Activated T-cell treated with anti-CD3 and anti-CD28 coated beads for 1 hour (primary cell): Measurements from ENCODE around the gene CDK11B.
"Not testable (repeated sequence)": the region's sequence is repeated elsewhere in the genome, so short reads cannot be mapped to it uniquely, and the experiment has no call there.

Source experiments
- DNase-seq: peaks from one replicate; pipeline ENCODE4 v3.0.0-alpha.2; 2020; ENCODE audit warnings: low read depth

The CDK11B gene

DNA sequence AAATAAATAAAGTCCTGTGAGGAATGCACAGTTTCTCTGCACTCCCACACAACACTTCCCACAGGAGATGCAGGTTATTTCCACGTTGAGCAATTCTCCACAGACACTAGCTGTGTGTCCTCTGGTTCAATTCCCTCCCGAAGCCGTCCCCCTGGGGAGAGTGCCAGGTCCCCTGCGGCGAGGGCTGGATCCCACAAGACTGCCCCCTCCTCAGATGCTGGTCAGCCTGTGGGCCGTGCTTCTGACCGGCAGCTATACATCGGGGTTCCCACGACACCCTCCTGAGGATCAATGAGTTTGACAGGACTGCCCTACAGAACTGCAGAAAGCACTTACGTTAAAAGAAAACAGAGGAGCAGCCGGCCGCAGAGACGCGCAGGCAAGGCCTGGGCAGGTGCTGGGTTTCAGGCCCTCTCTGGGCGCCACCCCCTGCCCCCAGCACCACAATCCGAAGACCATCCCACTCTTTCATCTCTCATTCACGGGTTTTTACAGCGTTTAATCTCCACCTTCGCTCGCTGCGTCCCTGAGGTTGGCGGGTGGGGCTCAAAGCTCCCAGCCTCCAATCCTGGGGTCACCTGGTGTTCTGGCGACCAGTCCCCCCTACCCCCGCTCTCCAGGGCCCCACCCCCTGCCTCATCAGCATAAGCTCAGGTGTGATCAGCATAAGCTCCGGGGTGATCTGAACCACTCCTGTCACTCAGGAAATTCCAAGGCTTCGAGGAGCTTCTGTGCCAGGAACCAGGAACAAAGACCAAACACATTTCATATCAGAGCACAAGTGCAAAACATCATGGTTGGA, 24.5 kb upstream of the CDK11B start:
- no peak for DNase-seq

GRCh38 chr1:1680912-1681273, 22.1 kb upstream of the CDK11B start:
- DNase-seq: no peak

DNA sequence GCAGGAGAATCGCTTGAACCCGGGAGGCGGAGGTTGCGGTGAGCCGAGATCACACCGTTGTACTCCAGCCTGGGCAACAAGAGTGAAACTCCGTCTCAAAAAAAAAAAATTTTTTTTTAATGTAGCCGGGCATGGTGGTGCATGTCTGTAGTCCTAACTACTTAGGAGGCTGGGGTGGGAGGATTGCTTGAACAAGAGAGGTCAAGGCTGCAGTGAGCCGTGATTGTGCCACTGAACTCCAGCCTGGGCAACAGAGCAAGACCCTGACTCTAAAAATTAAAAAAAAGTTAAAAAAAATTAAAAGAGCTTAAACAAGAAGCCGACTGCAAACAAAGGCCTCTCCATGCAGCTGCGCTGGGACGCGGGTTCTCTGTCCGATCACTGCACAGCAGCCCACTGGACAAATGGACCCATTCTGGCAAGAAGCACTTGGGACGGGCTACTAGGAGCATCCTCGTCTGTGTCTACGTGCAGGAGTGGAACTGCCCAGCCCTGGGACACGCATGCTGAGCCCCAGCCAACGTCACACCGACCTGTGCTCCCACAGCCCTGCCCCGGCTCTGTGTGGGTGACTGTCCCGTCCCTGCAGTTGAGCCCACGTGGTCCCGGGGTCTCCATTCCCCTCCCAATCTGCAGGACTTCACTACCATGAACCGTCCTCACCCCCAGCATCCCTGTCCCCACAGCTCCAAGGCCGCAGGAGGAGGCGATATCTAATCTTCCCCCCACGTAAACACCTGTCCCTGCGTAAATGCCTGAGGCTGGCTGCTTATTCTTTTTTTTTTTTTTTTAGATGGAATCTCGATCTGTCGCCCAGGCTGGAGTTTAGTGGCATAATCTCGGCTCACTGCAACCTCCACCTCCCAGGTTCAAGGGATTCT, 21.5 kb upstream of the CDK11B start:
- DNase-seq: no peak

DNA sequence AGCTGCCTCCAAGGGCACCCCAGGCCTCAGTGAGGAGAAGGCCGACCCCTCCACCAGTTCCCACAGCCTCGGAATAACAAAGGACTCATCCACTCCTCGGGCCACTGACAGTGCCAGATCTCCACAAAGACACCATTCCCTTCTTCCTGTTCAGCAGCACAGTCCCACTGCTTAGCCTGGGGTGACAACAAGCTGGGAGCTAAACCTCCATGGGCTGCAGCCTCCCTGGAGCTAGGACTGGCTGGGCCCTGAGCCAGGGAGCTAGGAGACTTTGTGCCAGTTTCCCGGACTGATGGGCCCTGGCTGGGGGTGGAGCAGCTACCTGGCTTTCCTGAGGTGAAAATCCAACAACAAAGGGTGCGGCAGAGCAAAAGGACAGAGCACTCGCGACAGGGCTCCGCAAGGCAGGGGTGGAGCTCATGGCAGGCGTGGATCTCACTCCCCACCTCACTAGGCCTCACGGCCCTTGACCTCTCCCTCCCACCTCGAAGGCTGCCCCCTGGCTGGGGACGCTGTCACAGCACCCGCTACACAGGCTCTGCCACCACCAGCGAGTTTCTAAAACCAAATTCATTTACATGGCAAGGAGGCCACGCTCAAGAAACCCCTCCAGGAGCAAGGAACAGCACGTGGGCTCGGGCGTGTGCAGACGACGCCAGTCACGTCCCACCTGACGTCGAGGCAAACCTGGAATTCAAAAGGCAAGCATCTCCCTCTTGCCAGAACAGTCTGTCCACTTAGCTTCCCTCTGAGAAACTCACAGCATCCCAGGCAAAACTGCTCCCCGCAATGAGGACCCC, 20.0 kb upstream of the CDK11B start:
- DNase-seq: peak; percentile 37

DNA sequence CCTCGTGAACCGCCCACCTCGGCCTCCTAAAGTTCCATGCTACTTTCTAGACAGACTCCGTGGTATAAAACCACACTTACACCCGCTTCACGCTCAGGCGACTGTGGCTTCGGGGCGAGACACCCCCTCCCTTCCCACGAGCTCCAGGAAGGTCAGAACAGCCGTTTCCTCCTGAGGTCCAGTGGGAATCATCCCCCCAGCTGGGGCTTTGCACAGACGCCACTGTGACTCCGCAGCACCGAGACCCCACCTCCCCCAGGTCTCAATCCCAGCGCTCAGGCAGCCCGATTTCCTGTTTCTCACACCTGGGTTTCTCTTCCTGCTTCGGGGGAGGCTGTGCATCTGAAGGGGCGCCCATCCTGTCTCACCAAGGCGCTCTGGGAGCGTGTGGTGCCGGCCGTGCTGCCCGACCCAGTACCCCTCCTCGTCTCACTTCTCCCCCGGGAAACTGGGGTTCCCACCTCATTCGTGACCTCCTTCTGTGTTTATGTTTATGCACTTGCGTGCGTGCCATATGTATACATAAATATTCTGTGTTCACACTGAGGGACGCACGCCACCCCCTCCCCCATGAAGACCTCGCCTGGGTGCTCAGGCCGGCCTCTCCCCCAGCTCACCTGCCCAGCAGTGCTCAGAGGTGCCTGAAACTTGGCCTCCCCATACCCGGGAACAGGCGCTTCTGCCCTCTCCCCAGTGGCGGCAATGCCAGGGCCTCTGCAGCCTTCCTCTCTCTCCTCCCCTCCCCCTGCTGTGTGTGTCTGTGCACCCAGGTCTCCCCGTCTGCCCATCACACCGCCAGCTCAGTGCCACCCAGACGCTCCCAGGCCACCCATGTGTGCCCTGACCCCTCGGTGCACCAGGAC, 19.1 kb upstream of the CDK11B start:
- DNase-seq: peak; percentile 34

DNA sequence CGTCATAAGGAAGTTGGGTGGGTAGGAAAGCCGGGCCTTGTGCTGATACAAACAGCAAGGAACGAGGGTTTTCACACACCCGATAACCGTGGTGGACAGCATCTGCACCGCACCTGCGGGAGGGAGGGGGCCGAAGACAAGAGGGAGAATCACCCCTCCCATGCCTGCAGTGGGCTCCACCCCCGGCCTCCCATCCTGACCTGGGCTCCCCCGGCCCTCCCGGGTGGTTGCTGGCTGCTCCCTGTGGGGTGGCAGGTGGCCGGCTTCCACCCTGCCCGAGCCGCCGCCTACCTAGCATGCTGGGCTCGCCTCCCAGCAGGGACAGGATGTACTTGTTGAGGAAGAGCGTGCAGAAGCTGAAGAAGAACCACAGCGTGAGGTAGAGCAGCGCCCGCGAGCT, 17.3 kb upstream of the CDK11B start:
- DNase-seq: not testable (repeated sequence)

GRCh38 chr1:1675218-1675617, 16.4 kb upstream of the CDK11B start:
- DNase-seq: not testable (repeated sequence)

DNA sequence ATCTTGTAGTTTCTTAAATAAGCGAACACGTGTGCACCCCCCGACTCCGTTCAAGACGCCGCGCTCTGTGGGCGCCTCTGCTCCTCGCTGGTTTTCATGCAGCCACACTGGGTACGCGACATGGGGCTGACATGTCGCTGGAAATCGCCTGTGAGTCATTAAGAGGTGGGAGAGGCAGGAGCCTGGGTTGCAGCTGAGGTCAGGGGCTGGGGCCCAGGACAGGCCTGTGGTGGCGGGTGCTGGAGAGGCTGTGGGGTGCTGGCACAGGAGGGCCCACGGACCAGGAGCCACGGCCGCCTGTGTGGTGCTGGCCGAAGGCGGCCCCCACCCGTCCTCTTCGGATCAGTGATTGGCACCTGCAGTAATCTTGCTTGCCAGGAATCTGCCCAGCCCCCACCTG, 16.0 kb upstream of the CDK11B start:
- DNase-seq: not testable (repeated sequence)

DNA sequence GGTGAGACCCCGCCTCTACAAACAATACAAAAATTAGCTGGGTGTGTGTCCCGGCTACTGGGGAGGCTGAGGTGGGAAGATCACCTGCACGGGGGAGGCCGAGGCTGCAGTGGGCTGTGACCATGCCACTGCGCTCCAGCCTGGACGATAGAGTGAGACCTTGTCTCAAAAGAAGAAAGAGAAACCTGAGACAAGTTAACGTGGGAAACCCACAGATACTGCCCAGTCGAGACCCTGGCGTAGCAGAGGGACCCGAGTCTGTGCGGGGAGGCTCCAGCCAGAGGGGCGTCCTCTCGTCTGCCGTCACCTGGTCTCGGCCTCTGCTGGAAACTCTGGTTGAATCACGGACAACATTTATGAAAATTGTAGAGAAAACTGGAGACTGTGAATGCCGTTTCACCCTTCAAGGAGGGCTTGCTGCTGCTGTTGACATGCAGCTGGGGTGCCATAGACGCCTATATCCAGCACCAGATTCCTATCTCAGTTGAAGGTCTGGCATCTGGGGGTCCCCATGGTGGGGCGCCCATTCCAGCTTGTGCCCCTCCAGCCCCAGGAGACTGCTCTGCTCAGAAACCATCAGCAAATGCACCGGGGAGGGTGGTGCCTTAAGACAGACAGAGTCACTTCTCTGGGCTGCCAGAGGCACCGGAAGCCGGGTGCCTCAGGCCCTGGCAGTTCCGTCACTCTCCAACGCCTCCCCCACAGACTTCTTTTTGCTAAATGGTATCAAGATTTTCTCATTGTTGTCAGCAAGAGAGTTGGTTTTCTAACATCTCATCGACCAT, 13.6 kb upstream of the CDK11B start:
- no peak for DNase-seq

- DNase-seq: no peak
Observed at GRCh38 chr1:1671365-1672119, 12.7 kb upstream of the CDK11B start.

- no peak for DNase-seq
Observed at GRCh38 chr1:1670866-1671265, 12.1 kb upstream of the CDK11B start.

- DNase-seq: no peak
Observed at GRCh38 chr1:1669468-1670440, 10.9 kb upstream of the CDK11B start.

DNA sequence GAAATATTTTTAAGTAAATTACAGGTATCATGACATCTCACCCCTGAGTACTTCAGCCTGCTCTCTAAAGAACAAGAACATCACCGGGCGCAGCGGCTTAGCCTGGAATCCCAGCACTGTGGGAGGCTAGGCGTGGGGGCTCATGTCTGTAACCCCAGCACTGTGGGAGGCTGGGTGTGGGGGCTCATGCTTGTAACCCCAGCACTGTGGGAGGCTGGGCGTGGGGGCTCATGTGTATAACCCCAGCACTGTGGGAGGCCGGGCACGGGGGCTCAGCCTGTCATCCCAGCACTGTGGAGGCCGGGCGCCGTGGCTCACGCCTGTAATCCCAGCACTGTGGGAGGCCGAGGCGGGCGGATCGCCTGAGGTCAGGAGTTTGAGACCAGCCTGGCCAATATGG, 7.7 kb upstream of the CDK11B start:
- no peak for DNase-seq

DNA sequence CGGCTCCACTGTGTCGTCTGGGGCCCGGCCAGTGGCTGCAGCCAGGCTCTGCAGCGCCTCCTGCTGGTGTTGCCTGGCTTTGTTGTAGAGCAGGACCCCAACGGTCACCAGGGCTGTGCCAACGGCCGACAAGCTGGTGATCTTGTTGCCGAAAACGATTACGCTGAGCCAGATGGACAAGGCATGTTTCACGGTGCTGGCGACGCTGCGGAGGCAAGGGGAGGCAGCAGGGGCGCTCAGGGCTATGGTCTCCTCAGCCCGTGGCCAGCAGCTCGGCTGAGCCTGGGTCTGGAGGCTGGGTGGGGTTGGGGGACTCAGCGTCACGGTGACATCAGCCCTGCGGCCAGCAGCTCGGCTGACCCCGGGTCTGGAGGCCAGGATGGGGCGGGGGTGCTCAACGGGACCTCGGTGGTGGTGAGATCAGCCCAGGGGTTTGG, 7.0 kb upstream of the CDK11B start:
- peak; percentile 27 for DNase-seq

DNA sequence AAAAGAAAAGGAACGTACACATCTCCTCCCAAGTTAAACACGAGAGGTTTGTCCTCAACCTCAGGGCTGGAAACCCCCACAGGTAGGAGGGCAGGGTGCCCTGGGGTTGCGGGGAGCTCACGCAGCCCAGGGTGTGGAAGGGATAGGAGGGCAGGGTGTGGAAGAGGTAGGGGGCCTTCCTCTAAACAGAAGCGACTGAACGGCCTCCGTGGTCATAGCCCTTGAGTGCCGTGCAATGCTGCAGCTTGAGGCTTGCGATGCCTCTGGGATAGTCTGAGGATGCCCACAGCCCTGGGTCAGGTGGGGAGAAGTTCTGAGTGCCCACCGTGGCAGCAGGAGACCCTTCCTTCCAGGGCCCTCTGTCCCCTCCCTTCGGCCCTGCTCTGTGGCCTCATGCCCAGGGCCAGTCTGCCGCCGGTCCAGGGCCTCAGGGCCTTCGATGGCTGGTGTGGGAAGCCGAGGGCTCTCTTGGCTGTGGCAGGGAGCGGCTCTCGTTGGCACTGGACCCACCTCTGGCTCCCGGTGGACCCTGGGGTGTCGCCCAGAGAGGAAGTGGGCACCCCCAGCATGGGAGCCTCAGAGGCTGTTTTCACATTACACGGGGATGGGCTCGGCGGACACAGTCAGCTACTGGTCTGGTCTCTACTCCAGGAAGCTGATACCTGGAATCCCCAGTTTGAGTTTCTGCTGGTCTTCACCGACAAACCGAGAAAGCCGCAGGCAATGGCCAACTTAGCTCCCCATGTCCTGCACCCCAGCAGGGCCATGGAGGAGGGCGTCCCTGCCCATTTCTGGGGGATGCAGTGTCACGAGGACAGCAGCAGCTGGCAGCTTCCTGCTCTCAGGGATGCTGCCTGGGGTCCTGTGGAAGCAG, 6.4 kb upstream of the CDK11B start:
- DNase-seq: no peak

DNA sequence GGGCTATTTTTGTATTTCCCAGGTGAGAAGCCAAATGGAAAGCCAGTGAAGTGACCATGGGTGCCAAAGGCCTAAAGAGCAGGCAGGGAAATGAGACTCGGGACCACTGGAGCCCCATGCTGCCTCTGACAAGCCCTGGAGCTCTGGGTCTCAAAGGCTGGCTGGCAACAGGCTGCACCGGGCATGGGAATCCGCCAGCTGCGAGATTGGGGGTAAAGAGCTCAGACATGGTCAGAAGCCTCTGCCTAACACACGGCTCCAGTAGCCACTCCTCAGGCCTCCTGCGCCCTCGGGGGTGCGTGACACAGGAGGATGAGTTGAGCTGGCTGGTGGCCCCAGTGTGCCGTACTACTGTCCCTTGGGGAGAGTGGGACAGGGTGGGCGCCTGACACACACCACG, 5.5 kb upstream of the CDK11B start:
- DNase-seq: not testable (repeated sequence)

DNA sequence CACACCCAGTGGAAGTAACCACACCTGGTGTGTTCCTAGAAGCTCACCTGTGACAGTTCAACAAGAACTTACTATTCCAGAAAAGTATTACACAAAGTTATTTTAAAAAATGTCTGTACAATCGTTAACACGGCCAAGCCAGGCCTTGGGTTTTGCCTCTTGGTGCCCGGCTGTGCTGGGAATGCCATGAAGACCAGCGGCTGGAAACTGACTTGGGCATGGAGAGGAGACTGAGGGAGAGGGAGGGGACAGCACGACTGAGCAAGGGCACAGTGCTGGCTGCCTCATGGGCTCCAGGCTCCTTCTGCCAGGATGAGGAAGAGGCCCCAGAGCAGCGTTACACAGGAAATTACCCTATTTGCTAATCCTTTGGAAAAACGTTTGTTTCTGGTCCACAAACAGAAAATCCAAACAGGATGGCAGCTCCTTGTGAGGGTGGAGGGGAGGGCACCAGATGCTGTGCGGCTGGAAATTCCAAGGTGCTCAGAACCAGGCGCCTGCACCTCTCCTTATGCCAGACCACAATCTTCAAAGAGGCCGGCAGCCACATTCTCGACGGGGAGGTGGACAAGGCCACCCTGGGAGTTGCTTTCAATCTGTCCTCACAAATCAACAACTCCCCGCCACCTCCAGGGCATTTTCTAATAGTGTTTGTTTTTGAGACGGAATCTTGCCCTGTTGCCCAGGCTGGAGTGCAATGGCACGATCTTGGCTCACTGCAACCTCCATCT, 4.2 kb upstream of the CDK11B start:
- not testable (repeated sequence) for DNase-seq
